GM15510 (cell line): ENCODE data around the gene SLC26A3.

Experiments used
- POLR2A ChIP-seq: IDR thresholded peaks from 3 replicates; pipeline ENCODE4 v1.6.1; 2011; ENCODE audit warnings: borderline replicate concordance; ENCODE audit not compliant: insufficient read length; ENCODE audit errors: extremely low read depth

The SLC26A3 gene

DNA sequence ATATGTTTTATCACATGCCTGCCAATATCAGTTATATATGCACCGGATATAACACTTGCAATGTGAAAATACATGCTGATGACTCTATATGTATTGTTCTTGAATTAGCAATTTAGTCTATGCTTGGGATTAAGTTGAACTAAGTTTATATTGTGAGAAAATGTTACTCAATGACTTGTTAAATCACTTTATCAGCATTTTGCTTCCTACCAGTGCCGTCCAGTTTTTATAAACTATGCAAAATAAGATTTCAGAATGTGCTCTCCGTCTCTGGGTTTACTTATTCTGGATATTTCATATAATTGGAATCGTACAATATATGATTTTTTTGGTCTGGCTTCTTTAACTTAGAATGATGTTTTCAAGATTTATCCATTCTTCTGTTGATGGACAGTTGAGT, 25.5 kb upstream of the SLC26A3 start:
- TF ChIP-seq POLR2A = no peak

DNA sequence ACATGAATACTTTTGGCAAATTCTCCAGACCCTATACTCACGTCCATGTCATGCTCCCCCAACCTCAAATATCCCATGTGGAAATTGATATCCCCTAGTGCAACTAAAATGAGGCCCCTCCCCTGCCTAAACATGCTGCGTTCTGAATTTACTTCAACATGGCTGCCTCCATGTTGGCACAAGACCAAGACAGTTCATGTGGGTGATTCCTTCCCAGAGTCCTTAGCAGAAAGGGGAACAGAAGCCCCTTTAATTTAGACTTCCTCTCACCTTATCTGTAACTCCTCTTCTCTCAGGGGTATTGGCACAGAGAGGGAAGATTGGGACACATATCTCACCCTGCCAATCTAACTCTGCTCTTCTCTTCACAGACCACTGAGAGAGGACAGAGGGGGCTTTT, 24.5 kb upstream of the SLC26A3 start:
- no peak for TF ChIP-seq POLR2A

DNA sequence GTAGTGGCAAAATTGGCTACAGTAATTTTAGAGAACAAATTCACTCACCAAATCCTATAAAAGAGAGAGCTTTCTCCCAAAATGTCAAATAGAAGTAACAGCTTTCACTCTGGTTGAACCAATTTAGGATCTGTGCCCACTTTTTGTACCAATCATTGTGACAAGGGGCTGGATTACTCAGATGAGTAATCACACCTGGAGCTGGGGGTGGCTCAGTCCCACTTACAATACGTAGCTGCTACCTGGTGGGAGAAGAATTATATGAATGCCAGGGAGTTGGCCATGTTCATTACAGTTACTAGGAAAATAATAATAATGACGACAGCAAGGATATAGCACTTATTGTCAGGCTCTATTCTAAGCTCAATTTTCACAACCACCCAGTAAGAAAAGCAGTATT, 23.4 kb upstream of the SLC26A3 start:
- no peak for TF ChIP-seq POLR2A

DNA sequence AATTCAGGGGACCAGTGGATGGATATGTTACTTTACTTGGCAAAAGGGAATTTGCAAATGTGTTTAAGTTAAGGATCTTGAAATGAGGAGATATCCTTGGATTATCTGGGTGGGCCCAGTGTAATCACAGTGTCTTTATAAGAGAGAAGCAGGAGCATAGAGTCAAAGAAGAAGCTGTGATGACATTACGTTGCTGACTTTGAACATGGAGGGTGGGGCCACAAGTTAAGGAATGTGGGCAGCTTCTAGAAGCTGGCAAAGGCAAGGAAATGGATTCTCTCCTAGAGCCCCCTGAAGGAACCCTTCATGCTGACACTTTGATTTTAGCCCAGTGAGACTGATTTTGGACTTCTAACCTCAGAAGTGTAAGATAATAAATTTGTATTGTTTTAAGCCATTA, 21.8 kb upstream of the SLC26A3 start:
- no peak for TF ChIP-seq POLR2A

DNA sequence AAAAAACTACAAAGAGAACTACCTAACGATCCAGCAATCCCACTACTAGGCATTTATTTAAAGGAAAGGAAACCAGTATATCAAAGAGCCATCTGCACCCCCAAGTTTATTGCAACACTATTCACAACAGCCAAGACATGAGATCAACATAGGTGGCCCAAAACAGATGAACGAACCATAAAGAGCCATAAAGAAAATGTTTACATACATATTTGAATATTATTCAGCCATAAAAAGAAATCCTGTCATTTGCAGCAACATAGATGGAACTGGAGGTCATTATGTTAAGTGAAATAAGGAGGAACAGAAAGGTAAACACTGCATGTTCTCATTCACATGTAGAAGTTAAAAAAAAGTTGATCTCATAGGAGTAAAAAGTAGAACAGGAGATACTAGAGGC, 15.6 kb upstream of the SLC26A3 start:
- no peak for TF ChIP-seq POLR2A

DNA sequence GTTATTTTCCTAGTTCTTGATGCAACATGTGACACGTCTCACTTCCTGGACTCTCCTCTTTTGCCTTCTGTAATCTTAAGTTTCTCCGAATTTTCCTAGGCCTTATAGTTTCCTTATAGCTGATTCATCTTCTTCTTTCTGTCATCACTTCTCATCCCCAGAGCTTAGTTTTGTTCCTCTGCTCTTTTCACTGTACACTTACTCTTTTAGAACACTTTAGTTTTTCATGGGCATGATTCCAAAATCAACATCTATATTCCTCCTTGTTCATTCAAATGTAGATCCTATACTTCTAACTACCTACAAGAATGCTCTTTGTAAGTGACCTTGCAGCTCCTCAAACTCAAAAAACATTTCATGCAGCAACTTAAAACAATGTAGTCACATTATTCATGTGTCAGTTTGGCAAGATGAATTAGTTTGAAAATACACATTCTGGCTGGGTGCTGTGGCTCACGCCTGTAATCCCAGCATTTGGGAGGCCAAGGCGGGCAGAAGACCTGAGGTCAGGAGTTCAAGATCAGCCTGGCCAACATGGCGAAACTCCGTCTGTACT, 13.1 kb upstream of the SLC26A3 start:
- no peak for TF ChIP-seq POLR2A

DNA sequence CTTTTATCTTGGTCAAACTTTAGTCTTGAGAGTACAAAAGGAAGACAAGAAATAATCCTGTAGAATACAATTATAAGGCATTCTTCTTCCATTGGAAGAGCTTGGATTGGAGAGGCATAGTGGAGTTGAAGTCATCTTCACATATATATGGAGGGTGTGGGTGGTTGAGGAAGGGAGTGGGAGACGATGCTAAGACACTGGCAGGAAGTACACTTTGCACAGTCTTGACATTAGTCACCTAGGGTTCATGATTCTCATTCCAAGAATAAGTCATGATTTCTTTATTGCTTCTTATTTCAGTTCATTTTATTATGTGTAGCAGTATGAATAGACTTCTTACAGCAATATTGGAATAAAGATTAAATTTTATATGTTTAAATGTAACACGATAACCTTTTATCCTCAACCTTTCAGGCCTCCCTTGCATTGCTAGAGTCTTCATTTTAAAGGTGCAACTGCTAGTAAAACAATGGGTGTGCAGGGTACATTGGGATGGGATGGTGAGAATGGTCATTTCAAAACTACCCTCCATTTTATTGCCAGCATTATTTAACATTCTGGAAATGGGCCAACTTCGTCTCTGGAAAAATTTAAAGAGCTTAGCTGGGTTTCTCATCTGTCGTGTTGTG, 12.3 kb upstream of the SLC26A3 start:
- no peak for TF ChIP-seq POLR2A

DNA sequence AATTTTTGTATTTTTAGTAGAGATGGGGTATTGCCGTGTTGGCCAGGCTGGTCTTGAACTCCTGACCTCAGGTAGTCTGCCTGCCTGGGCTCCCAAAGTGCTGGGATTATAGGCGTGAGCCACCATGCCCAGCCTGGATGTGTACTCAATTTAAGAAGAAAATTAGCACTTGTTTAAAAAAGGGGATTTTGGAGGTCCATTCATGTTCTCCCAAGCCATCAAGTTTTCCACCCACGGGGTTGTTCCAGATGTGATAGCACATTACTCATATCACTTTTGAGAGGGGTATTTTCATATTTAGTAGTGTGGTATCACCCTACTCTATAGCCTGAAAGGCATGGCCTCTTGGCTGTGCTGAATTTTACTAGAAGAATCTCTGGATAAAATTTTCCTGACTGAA, 10.5 kb upstream of the SLC26A3 start:
- TF ChIP-seq POLR2A = no peak

DNA sequence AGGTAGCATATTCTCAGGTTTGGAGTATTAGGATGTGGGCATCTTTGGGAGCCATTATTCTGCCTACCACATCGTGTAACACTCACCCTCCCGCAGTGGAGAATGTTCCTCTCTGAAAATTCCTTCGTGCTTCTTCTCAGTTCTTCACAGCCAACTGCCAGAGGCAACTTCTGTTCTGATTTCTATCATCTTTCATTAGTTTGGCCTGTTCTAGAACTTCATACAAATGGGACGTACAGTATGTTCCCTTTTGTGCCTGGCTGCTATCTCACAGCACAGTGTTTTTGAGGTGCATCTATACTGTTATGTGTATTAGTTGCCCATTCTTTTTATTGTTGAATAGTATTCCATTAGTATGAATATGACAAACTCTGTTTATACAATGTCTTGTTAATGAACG, 8.9 kb upstream of the SLC26A3 start:
- no peak for TF ChIP-seq POLR2A

DNA sequence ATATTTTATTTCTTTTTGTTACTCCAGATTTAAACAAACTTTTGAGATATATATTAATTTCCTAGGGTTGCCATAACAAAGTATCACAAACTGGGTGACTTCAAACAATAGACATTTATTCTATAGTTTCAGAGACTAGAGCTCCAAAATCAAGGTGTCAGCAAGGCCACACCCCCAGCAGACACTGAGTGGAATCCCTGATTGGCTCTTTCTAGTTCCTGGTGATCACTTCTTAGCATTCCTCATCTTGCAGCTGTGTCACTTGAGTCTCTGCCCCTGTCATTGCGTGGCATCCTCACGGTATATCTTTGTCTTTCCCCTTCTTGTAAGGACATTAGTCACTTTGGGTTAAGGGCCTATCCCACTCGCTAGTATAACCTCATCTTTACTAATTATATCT, 7.6 kb upstream of the SLC26A3 start:
- no peak for TF ChIP-seq POLR2A

DNA sequence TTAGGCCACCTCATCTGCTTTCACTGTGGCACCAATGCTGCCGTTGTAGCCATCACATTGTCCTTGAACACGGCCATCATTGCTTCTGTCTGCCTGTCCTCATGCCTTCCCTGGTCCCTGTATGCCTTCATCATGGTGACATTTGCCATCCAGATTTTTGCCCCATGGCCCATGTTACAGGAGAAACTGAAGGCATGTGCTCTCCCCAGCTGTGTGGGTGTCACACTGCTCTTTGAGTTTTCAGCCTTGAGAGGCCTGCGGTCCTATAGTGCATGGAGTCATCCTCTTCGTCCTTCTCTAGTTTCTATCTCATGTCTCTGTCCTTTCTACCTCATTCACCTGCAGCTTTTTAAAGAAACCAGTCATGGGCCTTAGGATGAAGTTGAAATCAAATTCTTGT, 6.2 kb upstream of the SLC26A3 start:
- no peak for TF ChIP-seq POLR2A

DNA sequence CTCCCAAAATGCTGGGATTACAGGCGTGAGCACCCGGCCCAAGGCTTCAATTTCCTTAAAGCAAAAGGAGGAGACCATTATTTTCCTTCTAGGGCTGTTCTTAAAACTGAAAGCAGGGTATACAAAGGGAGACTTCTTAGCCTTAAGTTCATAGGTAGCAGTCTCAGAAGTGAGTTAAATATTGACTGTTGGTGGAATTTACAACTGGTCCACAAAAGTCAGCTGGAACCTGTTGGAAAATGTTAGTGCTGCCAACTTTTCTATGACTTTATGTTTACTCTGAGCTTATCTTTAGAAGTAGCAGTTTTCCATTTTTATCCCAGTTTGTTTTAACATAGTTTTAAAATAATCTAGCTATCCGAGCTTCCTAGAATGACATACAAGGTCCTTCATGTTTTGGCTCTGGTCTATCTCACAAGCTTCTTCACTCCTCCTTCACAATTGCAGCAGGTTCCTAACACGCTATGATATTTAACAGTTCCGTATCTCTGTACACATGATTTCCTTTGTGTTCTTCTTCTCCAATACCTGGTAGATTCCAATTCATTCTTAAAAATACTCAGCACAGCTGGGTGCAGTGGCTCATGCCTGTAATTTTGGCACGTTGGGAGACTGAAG, 3.3 kb downstream of the SLC26A3 start:
- TF ChIP-seq POLR2A = no peak

DNA sequence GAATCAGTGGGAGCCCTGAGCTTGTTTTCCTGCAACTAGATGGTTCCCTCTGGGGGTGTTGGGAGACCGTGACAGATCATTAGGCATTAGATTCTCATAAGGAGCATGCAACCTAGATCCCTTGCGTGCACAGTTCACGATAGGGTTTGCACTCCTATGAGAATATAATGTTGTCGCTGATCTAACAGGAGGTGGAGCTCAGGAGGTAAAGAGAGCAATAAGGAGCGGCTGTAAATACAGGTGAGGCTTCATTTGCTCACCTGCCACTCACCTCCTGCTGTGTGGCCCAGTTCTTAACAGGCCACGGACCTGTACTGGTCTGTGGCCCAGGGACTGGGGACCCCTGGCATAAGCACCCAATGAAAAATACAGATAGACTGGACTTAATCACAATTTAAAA, 10.7 kb downstream of the SLC26A3 start:
- TF ChIP-seq POLR2A = no peak

DNA sequence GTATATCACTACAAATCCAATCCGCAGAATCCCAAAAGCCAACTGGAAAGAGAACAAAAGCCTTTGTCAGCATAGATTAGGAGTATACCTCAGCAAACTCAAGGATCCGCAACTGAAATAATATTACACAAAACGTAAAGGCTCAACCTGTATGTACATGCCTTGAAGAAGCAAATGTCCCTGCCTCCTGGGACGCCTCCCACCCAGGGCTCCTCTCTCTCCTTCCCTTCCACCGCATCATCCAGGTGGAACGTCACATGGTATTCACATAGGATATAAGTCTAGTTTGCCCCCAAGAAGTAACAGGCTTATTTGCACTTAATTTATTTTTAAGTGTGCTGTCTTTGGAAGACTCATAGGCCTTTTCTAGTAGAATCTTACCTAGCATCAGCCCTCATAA, 13.4 kb downstream of the SLC26A3 start:
- TF ChIP-seq POLR2A = no peak

DNA sequence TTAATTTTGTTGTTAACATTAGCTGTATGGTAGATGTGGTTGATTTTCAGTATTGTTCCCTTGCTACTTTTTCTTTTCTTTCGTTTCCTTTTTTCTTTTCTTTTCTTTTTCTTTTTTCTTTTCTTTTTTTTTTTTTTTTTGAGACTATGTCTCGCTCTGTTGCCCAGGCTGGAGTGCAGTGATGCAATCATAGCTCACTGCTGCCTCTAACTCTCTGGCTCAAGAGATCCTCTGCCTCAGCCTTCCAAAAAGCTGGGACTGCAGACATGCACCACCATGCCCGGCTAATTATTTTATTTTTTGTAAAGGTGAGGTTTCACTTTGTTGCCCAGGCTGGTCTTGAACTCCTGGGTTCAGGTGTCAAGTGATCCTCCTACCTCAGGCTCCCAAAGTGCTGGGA, 14.4 kb downstream of the SLC26A3 start:
- no peak for TF ChIP-seq POLR2A

DNA sequence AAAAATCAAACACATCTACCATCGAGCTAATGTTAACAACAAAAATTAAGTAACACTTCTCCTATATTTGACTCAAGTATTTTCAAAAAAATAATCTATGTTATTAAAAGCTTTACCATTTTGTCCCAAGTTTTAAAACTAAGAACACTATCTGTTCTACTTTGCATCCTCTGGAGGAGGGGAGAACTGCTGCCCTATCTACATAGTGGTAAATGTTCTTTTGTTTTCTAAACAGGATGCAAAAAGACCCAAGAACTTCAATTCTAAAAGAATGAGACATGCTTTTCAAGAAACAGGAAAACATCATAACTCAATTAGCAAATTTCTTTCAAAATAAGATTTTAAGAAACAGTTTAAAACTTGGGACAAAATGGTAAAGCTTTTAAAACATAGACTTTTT, 14.8 kb downstream of the SLC26A3 start:
- TF ChIP-seq POLR2A = no peak
